ENCODE results near the gene BARHL1. TPM values are rescaled to one million over a fixed set of nuclear protein-coding genes. Genes with fewer than 3 reads are reported as not detected.

Gene BARHL1
- polyA plus RNA-seq, 1 of the 3 experiments (the other 2 are of a cell fraction), result not detected

- H3F3A ChIP-seq (replicated peaks; ENCODE audit: insufficient read depth), result no peaks in the 10 kb centered on the region
- peaks cover 0 to 16% of the 10 kb centered on the region in 2 experiments; a peak in 1 of 4 replicates for H3K4me1 ChIP-seq (ENCODE audit: control insufficient read depth in 1 of 2, insufficient read depth in 2 of 2, low read depth in 1 of 2, low read length in 1 of 2)
- TF ChIP-seq NRF1 (IDR thresholded peaks at IDR 0.05; ENCODE audit: low read depth, low read length) (no peak), REST (IDR thresholded peaks at IDR 0.05; ENCODE audit: low read depth, low read length) (no peak), MAX (IDR thresholded peaks at IDR 0.05; ENCODE audit: low read depth) (no peak), RCOR1 (IDR thresholded peaks at IDR 0.05; ENCODE audit: low read length) (no peak), RAD21 (IDR thresholded peaks at IDR 0.05; ENCODE audit: low read length) (no peak), USF1 (IDR thresholded peaks at IDR 0.05; ENCODE audit: borderline replicate concordance, low read depth) (no peak)
- no peak overlapping the region for H3K4me2 ChIP-seq
- H3K27me3 ChIP-seq (ENCODE audit: insufficient read depth), result no peaks in the 10 kb centered on the region; the same call in 1 of the 2 replicates
- H3K4me3 ChIP-seq (ENCODE audit: low read depth in 2 of 2, low read length in 1 of 2), result no peak overlapping the region
- no peaks in the 10 kb centered on the region for H3K36me3 ChIP-seq (replicated peaks in 1 of 2; ENCODE audit: control insufficient read depth in 1 of 2, insufficient read depth in 2 of 2, low read length in 1 of 2)
- no peaks in the 10 kb centered on the region for H3K9me3 ChIP-seq
- H3K9me2 ChIP-seq, result no peaks in the 10 kb centered on the region
- H4K20me1 ChIP-seq (ENCODE audit: insufficient read depth), result no peaks in the 10 kb centered on the region
- H3K27ac ChIP-seq (ENCODE audit: low read depth in 2 of 2, low read length in 1 of 2), result no peak overlapping the region
- H3K9ac ChIP-seq, result no peak overlapping the region
- DNase-seq, result no peak
- WGBS (ENCODE audit: low lambda C conversion rate), result 68% methylated on average over 5 of the region's 6 CpGs
- no peak overlapping the region for H2AFZ ChIP-seq (ENCODE audit: low read depth)
- ChIA-PET POLR2A (no interaction called here), CTCF (interaction anchor here (1.1 to 1.9 kb wide), 2 partner anchors 9 to 52 kb away, joined by 3 to 6 read pairs; no protein-coding TSS in a partner anchor)
- H3K79me2 ChIP-seq (ENCODE audit: insufficient read depth), result no peaks in the 10 kb centered on the region
Measured at GRCh38 chr9:132556235-132556634, 26.2 kb upstream of the BARHL1 start.

GRCh38 chr9:132556714-132557113, 25.7 kb upstream of the BARHL1 start:
- H3K4me1 ChIP-seq (ENCODE audit: control insufficient read depth in 1 of 2, insufficient read depth in 2 of 2, low read depth in 1 of 2, low read length in 1 of 2), result peaks cover 0 to 19% of the 10 kb centered on the region in 2 experiments; a peak in 1 of 4 replicates
- CTCF ChIA-PET, result interaction anchor here (0.6 to 2.1 kb wide), 2 partner anchors 18 to 148 kb away, joined by 3 to 9 read pairs; no protein-coding TSS in a partner anchor
- H3F3A ChIP-seq (replicated peaks; ENCODE audit: insufficient read depth), result no peaks in the 10 kb centered on the region
- no peaks in the 10 kb centered on the region for H3K79me2 ChIP-seq (ENCODE audit: insufficient read depth)
- no peaks in the 10 kb centered on the region for H4K20me1 ChIP-seq (ENCODE audit: insufficient read depth)
- no peaks in the 10 kb centered on the region for H3K36me3 ChIP-seq (replicated peaks in 1 of 2; ENCODE audit: control insufficient read depth in 1 of 2, insufficient read depth in 2 of 2, low read length in 1 of 2)
- no peak overlapping the region for H2AFZ ChIP-seq (ENCODE audit: low read depth)
- no peak for DNase-seq
- no peak overlapping the region for H3K9ac ChIP-seq
- WGBS (ENCODE audit: low lambda C conversion rate), result 82% methylated on average over 26 of the region's 26 CpGs
- no peak overlapping the region for H3K27ac ChIP-seq (ENCODE audit: low read depth in 2 of 2, low read length in 1 of 2)
- no peaks in the 10 kb centered on the region for H3K9me2 ChIP-seq
- POLR2A ChIA-PET, result no interaction called here
- H3K9me3 ChIP-seq, result no peaks in the 10 kb centered on the region
- TF ChIP-seq IRF3 (IDR thresholded peaks at IDR 0.05; ENCODE audit: low read depth, low read length) (no peak), USF1 (IDR thresholded peaks at IDR 0.05; ENCODE audit: borderline replicate concordance, low read depth) (no peak), SIN3A (IDR thresholded peaks at IDR 0.05; ENCODE audit: borderline replicate concordance, low read depth, low read length) (no peak), TEAD4 (IDR thresholded peaks at IDR 0.05; ENCODE audit: borderline replicate concordance, insufficient read depth) (no peak), RXRA (IDR thresholded peaks at IDR 0.05; ENCODE audit: borderline replicate concordance, low read depth) (no peak)
- H3K4me3 ChIP-seq (ENCODE audit: low read depth in 2 of 2, low read length in 1 of 2), result no peak overlapping the region
- H3K27me3 ChIP-seq (ENCODE audit: insufficient read depth), result no peaks in the 10 kb centered on the region; the same call in 1 of the 2 replicates
- no peak overlapping the region for H3K4me2 ChIP-seq

All from SK-N-SH (cell line).